IMR-90 (cell line): ENCODE data around the gene UBASH3A. TPM values are rescaled to one million over a fixed set of nuclear protein-coding genes. Genes with fewer than 3 reads are reported as not detected.

ENCODE experiments used
- ATAC-seq: fragments of 200-7000 bp; cut with Tn5 transposase; 2 replicates; pipeline ENCODE4 v1.9.1; 2020; ENCODE audit warnings: low read depth, mild to moderate bottlenecking, moderate library complexity
- BruUV-seq: library from RNA; stranded (reverse); fragments of 400-500 nt; replicated peaks from 2 replicates; lab custom pipeline; 2021; lab: Mats Ljungman, UMichigan
- CTCF ChIA-PET: fragments of 300-600 bp; formaldehyde crosslinking; extraction: SDS; loops from one replicate; lab custom pipeline; 2021; ENCODE audit warnings: antibody characterized with exemption; lab: Yijun Ruan, JAX
- POLR2A ChIA-PET: fragments of 300-600 bp; sonication (Branson Sonifier 250); formaldehyde crosslinking; loops from one replicate; lab custom pipeline; 2022; ENCODE audit warnings: antibody characterized with exemption; ENCODE audit not compliant: unreplicated experiment; lab: Charles Lee
- DNase-seq: peaks from one replicate; pipeline ENCODE4 v3.0.0; 2013
- H2AFZ ChIP-seq: replicated peaks from 2 replicates; pipeline ENCODE3; 2013; ENCODE audit warnings: low read length, mild to moderate bottlenecking; ENCODE audit not compliant: poor library complexity
- H2AK5ac ChIP-seq: 2 replicates; pipeline ENCODE4 v1.6.1; 2013; ENCODE audit warnings: low read depth, low read length, inconsistent platforms
- H2AK9ac ChIP-seq: replicated peaks from 2 replicates; pipeline ENCODE3; 2013; ENCODE audit warnings: mild to moderate bottlenecking, low read depth, low read length, moderate library complexity; ENCODE audit not compliant: poor library complexity
- H2BK120ac ChIP-seq: 2 replicates; pipeline ENCODE4 v1.6.1; 2013; ENCODE audit warnings: low read depth, low read length, inconsistent platforms
- H2BK15ac ChIP-seq: 3 replicates; pipeline ENCODE4 v1.6.1; 2013; ENCODE audit warnings: low read depth, low read length, inconsistent platforms
- H2BK20ac ChIP-seq: 2 replicates; pipeline ENCODE4 v1.6.1; 2013; ENCODE audit warnings: low read depth, mild to moderate bottlenecking, inconsistent platforms, low read length, moderate library complexity
- H2BK5ac ChIP-seq: 2 replicates; pipeline ENCODE4 v1.6.1; 2013; ENCODE audit warnings: mild to moderate bottlenecking, low read depth, low read length, inconsistent platforms; ENCODE audit not compliant: poor library complexity, severe bottlenecking
- H3K14ac ChIP-seq: replicated peaks from 2 replicates; pipeline ENCODE4 v1.6.1; 2013; ENCODE audit warnings: low read depth, low read length, inconsistent platforms
- H3K18ac ChIP-seq: 2 replicates; pipeline ENCODE4 v1.6.1; 2013; ENCODE audit warnings: low read depth, low read length, control low read depth
- H3K23ac ChIP-seq: 2 replicates; pipeline ENCODE4 v1.6.1; 2013; ENCODE audit warnings: low read depth, low read length, inconsistent platforms
- H3K27ac ChIP-seq: 2 replicates; pipeline ENCODE4 v1.5.1; 2013; ENCODE audit warnings: mild to moderate bottlenecking, control low read depth, low read length; ENCODE audit not compliant: insufficient read depth
- H3K27me3 ChIP-seq: 2 replicates; pipeline ENCODE4 v1.6.1; 2013; ENCODE audit warnings: low read length; ENCODE audit not compliant: control insufficient read depth, insufficient read depth
- H3K36me3 ChIP-seq: 2 replicates; pipeline ENCODE4 v1.6.1; 2013; ENCODE audit warnings: low read length, mixed read lengths; ENCODE audit not compliant: control insufficient read depth, insufficient read depth
- H3K4ac ChIP-seq: 2 replicates; pipeline ENCODE4 v1.6.1; 2013; ENCODE audit warnings: low read depth, low read length, inconsistent platforms
- H3K4me1 ChIP-seq: 2 replicates; pipeline ENCODE4 v1.6.1; 2013; ENCODE audit warnings: low read length, mixed read lengths; ENCODE audit not compliant: control insufficient read depth, insufficient read depth
- H3K4me2 ChIP-seq: 2 replicates; pipeline ENCODE4 v1.6.1; 2013; ENCODE audit warnings: low read depth, mild to moderate bottlenecking, control low read depth, low read length, moderate library complexity
- H3K4me3 ChIP-seq: 2 replicates; pipeline ENCODE4 v1.5.1; 2013; ENCODE audit warnings: low read depth, mild to moderate bottlenecking, control low read depth, low read length, moderate library complexity; ENCODE audit not compliant: insufficient read depth
- H3K56ac ChIP-seq: 2 replicates; pipeline ENCODE4 v1.6.1; 2013; ENCODE audit warnings: low read length, inconsistent platforms; ENCODE audit not compliant: insufficient read depth; ENCODE audit errors: extremely low read depth
- H3K79me1 ChIP-seq, 2 experiments: 2 replicates each; pipeline ENCODE4 v1.6.1; 2013; ENCODE audit warnings: low read length in 2 of 2, inconsistent platforms in 1 of 2, low read depth in 1 of 2
- H3K9ac ChIP-seq: 2 replicates; pipeline ENCODE4 v1.6.1; 2013; ENCODE audit warnings: low read depth, low read length, control low read depth
- H3K9me1 ChIP-seq: 2 replicates; pipeline ENCODE4 v1.6.1; 2013; ENCODE audit warnings: low read length, inconsistent platforms; ENCODE audit not compliant: insufficient read depth
- H3K9me3 ChIP-seq: 2 replicates; pipeline ENCODE4 v1.6.1; 2013; ENCODE audit warnings: low read length; ENCODE audit not compliant: control insufficient read depth, insufficient read depth
- H4K20me1 ChIP-seq: 2 replicates; pipeline ENCODE4 v1.6.1; 2013; ENCODE audit warnings: low read length, inconsistent platforms; ENCODE audit not compliant: insufficient read depth
- H4K5ac ChIP-seq: 2 replicates; pipeline ENCODE4 v1.6.1; 2013; ENCODE audit warnings: mild to moderate bottlenecking, low read depth, low read length, control low read depth
- H4K8ac ChIP-seq, 2 experiments: 2 replicates each; pipeline ENCODE4 v1.6.1; 2013; ENCODE audit warnings: low read depth in 2 of 2, low read length in 2 of 2, control low read depth in 1 of 2, inconsistent platforms in 1 of 2
- H4K91ac ChIP-seq: 2 replicates; pipeline ENCODE4 v1.6.1; 2013; ENCODE audit warnings: low read depth, low read length, inconsistent platforms; ENCODE audit not compliant: insufficient read depth
- ELK1 ChIP-seq: fragments of 150-350 bp; IDR thresholded peaks from 2 replicates; pipeline ENCODE4 v1.6.1; 2016; ENCODE audit warnings: low read depth, mild to moderate bottlenecking, low read length, moderate library complexity, borderline replicate concordance
- MAFK ChIP-seq: IDR thresholded peaks from 2 replicates; pipeline ENCODE4 v1.6.1; 2012; ENCODE audit warnings: low read depth, low read length, improper control_type of control experiment
- MAZ ChIP-seq: IDR thresholded peaks from 2 replicates; pipeline ENCODE4 v1.6.1; 2012; ENCODE audit warnings: low read depth, mild to moderate bottlenecking, low read length, improper control_type of control experiment, moderate library complexity, borderline replicate concordance
- RFX5 ChIP-seq: IDR thresholded peaks from 2 replicates; pipeline ENCODE4 v1.8.0; 2012; ENCODE audit warnings: low read depth, mild to moderate bottlenecking, low read length, moderate library complexity
- WGBS, 2 experiments: methylation state at CpG; one replicate each; pipeline versions ENCODE4 v1.1.5 to v1.1.7; 2013; ENCODE audit warnings: missing lambda C conversion rate in 2 of 2; ENCODE audit not compliant: insufficient read length in 1 of 2; ENCODE audit errors: extremely low coverage in 2 of 2; 5-methylcytosine and 5-hydroxymethylcytosine counted together
- dilution Hi-C: fragments of 300-500 bp; cut with HindIII; formaldehyde crosslinking; loops from one replicate; pipeline ENCODE4 v1.14.3; 2018; ENCODE audit warnings: low sequenced_read_pairs; ENCODE audit not compliant: unreplicated experiment
- in situ Hi-C: fragments of 300-500 bp; cut with MboI; formaldehyde crosslinking; loops from 3 replicates; pipeline ENCODE4 v1.14.3; 2019; ENCODE audit warnings: low sequenced_read_pairs, inconsistent platforms, mixed read lengths
- intact Hi-C: fragments of 100-400 bp; cut with micrococcal nuclease; formaldehyde crosslinking; loops from 2 replicates; pipeline ENCODE4 v1.10.0; 2022
- polyA plus RNA-seq, 3 experiments: library from polyadenylated mRNA; depleted of rRNA; stranded (reverse); fragments of >200 nt; gene quantifications; 2 replicates each; pipeline ENCODE4 v1.2.3, GENCODE V29; 2012; ENCODE audit warnings: low replicate concordance in 1 of 3
- total RNA-seq: library from RNA; depleted of rRNA; stranded (reverse); fragments of >200 nt; gene quantifications from 2 replicates; pipeline ENCODE4 v1.2.3, GENCODE V29; 2012

The UBASH3A gene
- total and polyA plus RNA-seq, 2 of the 4 experiments (the other 2 are of a cell fraction), result not detected

- intact Hi-C loops, result no loop called here
- Histone ChIP-seq H4K5ac (no peak overlapping the region), H2AK5ac (no peak overlapping the region), H3K9ac (no peak overlapping the region), H2AFZ (no peak overlapping the region), H4K20me1 (no peaks in the 10 kb centered on the region), H3K56ac (no peak overlapping the region), H2AK9ac (no peak overlapping the region), H3K23ac (no peak overlapping the region), H3K18ac (no peak overlapping the region), H3K79me1 (no peaks in the 10 kb centered on the region), H2BK5ac (no peak overlapping the region), H2BK120ac (no peak overlapping the region), H3K27ac (no peak overlapping the region), H4K91ac (no peak overlapping the region), H3K4me3 (no peak overlapping the region), H3K9me1 (no peaks in the 10 kb centered on the region), H3K9me3 (no peaks in the 10 kb centered on the region), H2BK20ac (no peak overlapping the region), H3K27me3 (peaks cover 20% of the 10 kb centered on the region), H3K14ac (no peak overlapping the region), H3K4me1 (no peaks in the 10 kb centered on the region), H2BK15ac (no peak overlapping the region), H3K4ac (no peak overlapping the region), H4K8ac (no peak overlapping the region), H3K4me2 (no peak overlapping the region), H3K36me3 (no peaks in the 10 kb centered on the region)
- POLR2A ChIA-PET, result no interaction called here
- dilution Hi-C loops, result no loop called here
- in situ Hi-C loops, result no loop called here
- DNase-seq (no peak), ATAC-seq (no peak)
- WGBS, 2 experiments, result 37% methylated on average over 4 of the region's 9 CpGs; no CpG with 5 or more reads in 1 of the 2 experiments
- CTCF ChIA-PET, result no interaction called here
- no TSS peak for BruUV-seq
- no peak for TF ChIP-seq MAZ
- no peak for TF ChIP-seq RFX5
- no peak for TF ChIP-seq ELK1
- TF ChIP-seq MAFK, result peak; percentile 55
These were observed 51.5 kb downstream of the UBASH3A start for GRCh38 chr21:42455196-42455595.
